DND-41 (cell line): Measurements from ENCODE around the gene NKAIN2.

Experiments
- ATAC-seq: fragments of 200-7000 bp; cut with Tn5 transposase; 3 replicates; pipeline ENCODE4 v1.9.1; 2021; ENCODE audit warnings: low read depth; ENCODE audit not compliant: insufficient read depth
- DNase-seq: peaks from one replicate; pipeline ENCODE4 v3.0.0-alpha.2; 2020
- H2AFZ ChIP-seq: 2 replicates; pipeline ENCODE4 v1.6.0; 2012; ENCODE audit warnings: low read depth, low read length
- H3K27ac ChIP-seq: 2 replicates; pipeline ENCODE4 v1.5.1; 2012; ENCODE audit warnings: low read length, inconsistent platforms
- H3K27me3 ChIP-seq: fragments of 200-600 bp; sonication (generic); 2 replicates; pipeline ENCODE4 v1.6.0; 2012; ENCODE audit warnings: low read length, mild to moderate bottlenecking, inconsistent platforms; ENCODE audit not compliant: insufficient read depth, poor library complexity
- H3K36me3 ChIP-seq: 2 replicates; pipeline ENCODE4 v1.5.1; 2012; ENCODE audit warnings: low read length, inconsistent platforms; ENCODE audit not compliant: insufficient read depth
- H3K4me1 ChIP-seq: 2 replicates; pipeline ENCODE4 v1.5.1; 2012; ENCODE audit warnings: mild to moderate bottlenecking, low read length; ENCODE audit not compliant: insufficient read depth
- H3K4me2 ChIP-seq: 2 replicates; pipeline ENCODE4 v1.6.0; 2012; ENCODE audit warnings: mild to moderate bottlenecking, moderate library complexity, low read length, inconsistent platforms; ENCODE audit not compliant: insufficient read depth
- H3K4me3 ChIP-seq, 2 experiments: fragments of 200-600 bp in 1 of 2; shearing (Covaris generic) in 1 of 2; 2 replicates each; pipeline ENCODE4 v1.5.1; 2012 to 2016; ENCODE audit warnings: inconsistent platforms in 2 of 2, low read length in 2 of 2, mild to moderate bottlenecking in 2 of 2, low read depth in 1 of 2, moderate library complexity in 1 of 2
- H3K79me2 ChIP-seq: 2 replicates; pipeline ENCODE4 v1.6.0; 2012; ENCODE audit warnings: low read length, inconsistent platforms; ENCODE audit not compliant: insufficient read depth
- H3K9ac ChIP-seq: 2 replicates; pipeline ENCODE4 v1.6.0; 2012; ENCODE audit warnings: low read depth, mild to moderate bottlenecking, inconsistent platforms, low read length, moderate library complexity
- H3K9me3 ChIP-seq: 2 replicates; pipeline ENCODE4 v1.5.1; 2012; ENCODE audit warnings: low read length, moderate library complexity, mild to moderate bottlenecking, inconsistent platforms; ENCODE audit not compliant: insufficient read depth, severe bottlenecking
- H4K20me1 ChIP-seq: 2 replicates; pipeline ENCODE4 v1.6.0; 2012; ENCODE audit warnings: low read length; ENCODE audit not compliant: insufficient read depth
- CTCF ChIP-seq: IDR thresholded peaks from 2 replicates; pipeline ENCODE4 v1.5.1; 2012; ENCODE audit warnings: borderline replicate concordance, low read length, moderate library complexity, mild to moderate bottlenecking; ENCODE audit not compliant: poor library complexity, severe bottlenecking; ENCODE audit errors: extremely low read depth
- EZH2 ChIP-seq: IDR thresholded peaks from 3 replicates; pipeline ENCODE4 v1.6.1; 2012; ENCODE audit warnings: borderline replicate concordance, low read depth, mild to moderate bottlenecking, moderate library complexity, low read length, inconsistent platforms; ENCODE audit not compliant: severe bottlenecking

The NKAIN2 gene

GRCh38 chr6:124768224-124768623 is 964.6 kb downstream of the NKAIN2 start:
- Histone ChIP-seq H3K4me3 (no peak overlapping the region), H3K27ac (no peak overlapping the region), H3K27me3 (no peaks in the 10 kb centered on the region), H2AFZ (no peak overlapping the region), H3K9me3 (no peaks in the 10 kb centered on the region), H3K4me1 (no peaks in the 10 kb centered on the region), H3K4me2 (no peak overlapping the region), H3K9ac (no peak overlapping the region), H4K20me1 (no peaks in the 10 kb centered on the region), H3K36me3 (no peaks in the 10 kb centered on the region), H3K79me2 (no peaks in the 10 kb centered on the region)
- TF ChIP-seq CTCF: no peak
- TF ChIP-seq EZH2: no peak
- ATAC-seq: no peak
- DNase-seq: no peak

- DNase-seq (no peak), ATAC-seq (no peak)
- Histone ChIP-seq H3K36me3 (no peaks in the 10 kb centered on the region), H3K27me3 (no peaks in the 10 kb centered on the region), H3K9me3 (no peaks in the 10 kb centered on the region), H3K4me1 (no peaks in the 10 kb centered on the region), H2AFZ (no peak overlapping the region), H4K20me1 (no peaks in the 10 kb centered on the region), H3K9ac (no peak overlapping the region), H3K27ac (no peak overlapping the region), H3K4me3 (no peak overlapping the region), H3K4me2 (no peak overlapping the region), H3K79me2 (no peaks in the 10 kb centered on the region)
- TF ChIP-seq EZH2 (no peak), CTCF (no peak)
Observed at GRCh38 chr6:124769811-124770544, 966.3 kb downstream of the NKAIN2 start.

- H4K20me1 ChIP-seq: no peaks in the 10 kb centered on the region
- H3K9me3 ChIP-seq: no peaks in the 10 kb centered on the region
- no peaks in the 10 kb centered on the region for H3K79me2 ChIP-seq
- H3K27ac ChIP-seq: no peak overlapping the region
- no peaks in the 10 kb centered on the region for H3K4me1 ChIP-seq
- no peak overlapping the region for H3K4me2 ChIP-seq
- no peak overlapping the region for H3K9ac ChIP-seq
- DNase-seq (no peak), ATAC-seq (no peak)
- H3K4me3 ChIP-seq: no peak overlapping the region
- no peak for TF ChIP-seq EZH2
- TF ChIP-seq CTCF: no peak
- H3K27me3 ChIP-seq: no peaks in the 10 kb centered on the region
- H3K36me3 ChIP-seq: no peaks in the 10 kb centered on the region
- H2AFZ ChIP-seq: no peak overlapping the region
Observed at GRCh38 chr6:124770784-124771183, 967.1 kb downstream of the NKAIN2 start.
